Measurements from ENCODE around the gene IGSF22. TPM values are rescaled to one million over a fixed set of nuclear protein-coding genes. Genes with fewer than 3 reads are reported as not detected.

Gene IGSF22
- total RNA-seq, 1 experiment from 2014 or later, result 0.52 TPM

- Mint-ChIP-seq H3K4me1 (no peaks in the 10 kb centered on the region), H3K4me3 (no peak overlapping the region), H3K9me3 (no peaks in the 10 kb centered on the region), H3K36me3 (no peaks in the 10 kb centered on the region), H3K27me3 (ENCODE audit: low read depth) (no peaks in the 10 kb centered on the region), H3K27ac (no peak overlapping the region)
- ATAC-seq, result no peak
- POLR2A ChIA-PET, result no interaction called here
- TF ChIP-seq MYBL2 (CRISPR knock-in tag; IDR thresholded peaks at IDR 0.05) (no peak), ERG (CRISPR knock-in tag; IDR thresholded peaks at IDR 0.05) (no peak), ETV6 (CRISPR knock-in tag; IDR thresholded peaks at IDR 0.05) (no peak), FOXP1 (CRISPR knock-in tag; IDR thresholded peaks at IDR 0.05; ENCODE audit: borderline replicate concordance) (no peak), ZNF416 (CRISPR knock-in tag; IDR thresholded peaks at IDR 0.05) (no peak), PRDM15 (CRISPR knock-in tag; IDR thresholded peaks at IDR 0.05) (no peak), CBFB (CRISPR knock-in tag; IDR thresholded peaks at IDR 0.05; ENCODE audit: low read depth) (no peak), RELA (CRISPR knock-in tag; IDR thresholded peaks at IDR 0.05; ENCODE audit: borderline replicate concordance) (no peak), ZNF512 (CRISPR knock-in tag; IDR thresholded peaks at IDR 0.05; ENCODE audit: borderline replicate concordance) (no peak), CREM (CRISPR knock-in tag; IDR thresholded peaks at IDR 0.05) (no peak), FOXJ3 (CRISPR knock-in tag; IDR thresholded peaks at IDR 0.05; ENCODE audit: borderline replicate concordance) (no peak), HMGA2 (CRISPR knock-in tag; IDR thresholded peaks at IDR 0.05) (no peak), ZNF232 (CRISPR knock-in tag; IDR thresholded peaks at IDR 0.05) (no peak)
- CTCF ChIA-PET, result interaction anchor here (0.6 to 3.5 kb wide), 8 partner anchors 9 to 635 kb away, joined by 3 to 16 read pairs (median 4); no protein-coding TSS in a partner anchor
- DNase-seq (ENCODE audit: low spot score), result no peak
Measured at GRCh38 chr11:18739685-18740084, 13.7 kb upstream of the IGSF22 start.

GRCh38 chr11:18737642-18738041 lies 11.7 kb upstream of the IGSF22 start:
- TF ChIP-seq ZNF281 (CRISPR knock-in tag; IDR thresholded peaks at IDR 0.05) (no peak), GTF2I (CRISPR knock-in tag; conservative IDR thresholded peaks at IDR 0.05) (no peak), NR2C2 (CRISPR knock-in tag; IDR thresholded peaks at IDR 0.05) (no peak), PRRX2 (CRISPR knock-in tag; IDR thresholded peaks at IDR 0.05) (no peak), PREB (CRISPR knock-in tag; IDR thresholded peaks at IDR 0.05; ENCODE audit: borderline replicate concordance) (no peak), FOXJ3 (CRISPR knock-in tag; IDR thresholded peaks at IDR 0.05; ENCODE audit: borderline replicate concordance) (no peak), GABPB1 (CRISPR knock-in tag; IDR thresholded peaks at IDR 0.05) (no peak)
- Mint-ChIP-seq H3K27ac (no peak overlapping the region), H3K4me1 (no peaks in the 10 kb centered on the region), H3K36me3 (no peaks in the 10 kb centered on the region), H3K4me3 (no peak overlapping the region), H3K27me3 (ENCODE audit: low read depth) (no peaks in the 10 kb centered on the region), H3K9me3 (no peaks in the 10 kb centered on the region)
- DNase-seq (ENCODE audit: low spot score) (no peak), ATAC-seq (no peak)
- CTCF ChIA-PET, result interaction anchor here (0.8 to 2.6 kb wide), 5 partner anchors 10 to 38 kb away, joined by 3 to 14 read pairs (median 5); no protein-coding TSS in a partner anchor
- POLR2A ChIA-PET, result interaction anchor here (0.6 kb wide), 1 partner anchor 21 kb away, joined by 3 read pairs; no protein-coding TSS in a partner anchor
